K562 (cell line): ENCODE results near the gene DCDC2. TPM values are rescaled to one million over a fixed set of nuclear protein-coding genes. Genes with fewer than 3 reads are reported as not detected.

Experiments used
- ATAC-seq: fragments of 200-7000 bp; cut with Tn5 transposase; 3 replicates; pipeline ENCODE4 v1.9.1; 2020; ENCODE audit warnings: moderate library complexity
- BruUV-seq: library from RNA; stranded (reverse); fragments of 400-500 nt; replicated peaks from 2 replicates; lab custom pipeline; 2021; lab: Mats Ljungman, UMichigan
- CTCF ChIA-PET: fragments of 300-600 bp; formaldehyde crosslinking; extraction: SDS; loops from one replicate; lab custom pipeline; 2021; ENCODE audit warnings: low intra/inter-chr PET ratio; lab: Yijun Ruan, JAX
- POLR2A ChIA-PET: fragments of 300-600, 350-650 bp; sonication (Branson Sonifier 250); formaldehyde crosslinking; extraction: SDS; loops from one replicate; lab custom pipeline; 2021; ENCODE audit warnings: antibody characterized with exemption, inconsistent platforms; lab: Yijun Ruan, JAX
- DNase-seq, 4 experiments: peaks; one replicate each; pipeline versions ENCODE4 v3.0.0 to v3.0.0-alpha.2; 2011 to 2018; ENCODE audit warnings: low spot score in 3 of 4, mixed read lengths in 3 of 4; ENCODE audit errors: extremely low read depth in 1 of 4
- FAIRE-seq: peaks from 2 replicates; lab custom pipeline; 2011; peaks lifted over from hg19 to GRCh38; lab: Jason Lieb, UNC
- H2AFZ ChIP-seq: 2 replicates; pipeline ENCODE4 v1.6.0; 2011; ENCODE audit warnings: low read depth, low read length, control low read depth, inconsistent platforms
- H3K27ac ChIP-seq: fragments of 200-600 bp; 3 replicates; pipeline ENCODE4 v1.8.0; 2011; ENCODE audit warnings: low read depth, mild to moderate bottlenecking, control low read depth, inconsistent platforms, low read length, moderate library complexity, mixed read lengths; ENCODE audit errors: extremely low read depth
- H3K27me3 ChIP-seq, 2 experiments: fragments of 300-600 bp in 1 of 2; 2 replicates in 1 of 2; 3 replicates in 1 of 2; pipeline versions ENCODE4 v1.6.0 to v1.8.0; 2011; ENCODE audit warnings: inconsistent platforms in 2 of 2, low read length in 2 of 2, mild to moderate bottlenecking in 1 of 2, mixed read lengths in 1 of 2, moderate library complexity in 1 of 2; ENCODE audit not compliant: control insufficient read depth in 2 of 2, insufficient read depth in 2 of 2
- H3K36me3 ChIP-seq: fragments of 300-600 bp; 3 replicates; pipeline ENCODE4 v1.8.0; 2011; ENCODE audit warnings: mild to moderate bottlenecking, low read length, inconsistent platforms; ENCODE audit not compliant: control insufficient read depth, insufficient read depth
- H3K4me1 ChIP-seq, 2 experiments: fragments of 200-600 bp in 1 of 2; replicated peaks in 1 of 2; 2 replicates in 1 of 2; 3 replicates in 1 of 2; pipeline versions ENCODE4 v1.5.1 to v1.8.0; 2011; ENCODE audit warnings: inconsistent platforms in 2 of 2, low read length in 2 of 2, mild to moderate bottlenecking in 1 of 2, mixed read lengths in 1 of 2, moderate library complexity in 1 of 2; ENCODE audit not compliant: control insufficient read depth in 2 of 2, insufficient read depth in 2 of 2
- H3K4me2 ChIP-seq: 2 replicates; pipeline ENCODE4 v1.6.1; 2011; ENCODE audit warnings: low read length, control low read depth, inconsistent platforms, mixed read lengths; ENCODE audit not compliant: insufficient read depth
- H3K4me3 ChIP-seq: fragments of 200-600 bp; sonication (generic), shearing (Covaris generic); 2 replicates; pipeline ENCODE4 v1.5.1; 2016; ENCODE audit warnings: control low read depth, inconsistent platforms
- H3K79me2 ChIP-seq: fragments of 200-600 bp; 3 replicates; pipeline ENCODE4 v1.8.0; 2011; ENCODE audit warnings: low read length, inconsistent platforms; ENCODE audit not compliant: control insufficient read depth, insufficient read depth
- H3K9ac ChIP-seq, 2 experiments: 2 replicates each; pipeline versions ENCODE4 v1.6.0 to v1.6.1; 2011; ENCODE audit warnings: low read depth in 2 of 2, low read length in 2 of 2, control low read depth in 1 of 2, inconsistent platforms in 1 of 2, mild to moderate bottlenecking in 1 of 2, mixed read lengths in 1 of 2; ENCODE audit not compliant: insufficient read depth in 1 of 2
- H3K9me1 ChIP-seq: one replicate; pipeline ENCODE4 v1.6.0; 2011; ENCODE audit warnings: inconsistent platforms, mild to moderate bottlenecking, low read length, moderate library complexity; ENCODE audit not compliant: control insufficient read depth, insufficient read depth
- H3K9me3 ChIP-seq: replicated peaks from 2 replicates; pipeline ENCODE4 v1.5.1; 2011; ENCODE audit warnings: low read depth, low read length, inconsistent platforms; ENCODE audit not compliant: control insufficient read depth, insufficient read depth
- H4K20me1 ChIP-seq: replicated peaks from 2 replicates; pipeline ENCODE4 v1.6.1; 2011; ENCODE audit warnings: low read length, inconsistent platforms, mixed read lengths; ENCODE audit not compliant: control insufficient read depth, insufficient read depth
- ATF6 ChIP-seq: sonication (generic); formaldehyde crosslinking; IDR thresholded peaks from 2 replicates; pipeline ENCODE4 v1.4.0; 2020; ENCODE audit warnings: mild to moderate bottlenecking, missing genetic modification reagents
- CTCF ChIP-seq, 3 experiments: IDR thresholded peaks in 2 of 3; conservative IDR thresholded peaks in 1 of 3; 2 replicates each; pipeline ENCODE4 v1.5.1; 2011 to 2012; ENCODE audit warnings: low read length in 3 of 3, mild to moderate bottlenecking in 3 of 3, control low read depth in 2 of 3, improper control_type of control experiment in 1 of 3, inconsistent platforms in 1 of 3, low read depth in 1 of 3, mixed read lengths in 1 of 3, moderate library complexity in 1 of 3; ENCODE audit not compliant: insufficient read depth in 2 of 3
- EWSR1 ChIP-seq: fragments of 450-650 bp; IDR thresholded peaks from 2 replicates; pipeline ENCODE4 v1.6.1; 2018; ENCODE audit warnings: borderline replicate concordance, mild to moderate bottlenecking, low read depth, moderate library complexity; ENCODE audit not compliant: partially characterized antibody
- LEF1 ChIP-seq: fragments of 450-650 bp; IDR thresholded peaks from 2 replicates; pipeline ENCODE4 v1.6.1; 2016; ENCODE audit warnings: mild to moderate bottlenecking
- POLR2A ChIP-seq: fragments of 450-650 bp; conservative IDR thresholded peaks from 2 replicates; pipeline ENCODE4 v1.6.1; 2016
- RBM34 ChIP-seq: fragments of 200-400 bp; formaldehyde crosslinking; IDR thresholded peaks from 2 replicates; pipeline ENCODE4 v1.6.1; 2018; ENCODE audit warnings: low read length, borderline replicate concordance; ENCODE audit not compliant: insufficient read depth
- SMARCA5 ChIP-seq: fragments of 450-650 bp; IDR thresholded peaks from 2 replicates; pipeline ENCODE4 v1.6.1; 2016
- ZNF277 ChIP-seq: fragments of 250-450 bp; sonication (Bioruptor Pico); IDR thresholded peaks from 2 replicates; pipeline ENCODE4 v1.8.0; 2022; ENCODE audit warnings: inconsistent platforms, mild to moderate bottlenecking, moderate library complexity, borderline replicate concordance
- ZNF347 ChIP-seq: fragments of 450-650 bp; formaldehyde crosslinking; IDR thresholded peaks from 2 replicates; pipeline ENCODE4 v1.4.0; 2020; ENCODE audit warnings: low read depth, mild to moderate bottlenecking, moderate library complexity
- ZNF584 ChIP-seq: fragments of 200-800 bp; sonication (Bioruptor generic); IDR thresholded peaks from 2 replicates; pipeline ENCODE4 v1.6.1; 2016; ENCODE audit warnings: low read depth, mild to moderate bottlenecking, missing genetic modification characterization, missing compliant biosample characterization
- WGBS: fragments of 100-300 bp; shearing (Covaris generic); methylation state at CpG from one replicate; pipeline ENCODE4 v1.1.6; 2016; ENCODE audit warnings: low coverage, mixed read lengths; ENCODE audit not compliant: insufficient coverage; ENCODE audit errors: missing lambda C conversion rate; 5-methylcytosine and 5-hydroxymethylcytosine counted together
- in situ Hi-C: fragments of 300-500 bp; cut with MboI; formaldehyde crosslinking; loops from 4 replicates; pipeline ENCODE4 v1.15.0; 2018; ENCODE audit warnings: inconsistent platforms, mixed read lengths
- intact Hi-C: fragments of 100-400 bp; cut with micrococcal nuclease; formaldehyde crosslinking; loops from 2 replicates; pipeline ENCODE4 v1.14.2; 2022
- polyA plus RNA-seq, 8 experiments: library from polyadenylated mRNA; depleted of rRNA in 4 of 8; stranded (reverse) in 5 of 8; unstranded in 3 of 8; fragments of >200 nt; fragmentation: Nextera tagmentation in 2 of 8; fragmentation: Illumina TruSeq in 1 of 8; extraction: Ambion mirVana in 2 of 8; extraction: Trizol in 1 of 8; gene quantifications; 2 replicates each; pipeline versions ENCODE4 v1.2.1 to v1.2.3, GENCODE V29; 2011 to 2014; ENCODE audit warnings: inconsistent platforms in 1 of 8, missing spikeins in 1 of 8
- total RNA-seq, 7 experiments: library from RNA; depleted of rRNA in 6 of 7; stranded (reverse); fragments of >200 nt in 6 of 7; fragmentation: Illumina TruSeq in 2 of 7; extraction: Trizol in 2 of 7; gene quantifications; 2 replicates each; pipeline versions ENCODE4 v1.2.1 to v1.2.3, GENCODE V29; 2011 to 2021; ENCODE audit warnings: low replicate concordance in 1 of 7

DCDC2 gene
- total and polyA plus RNA-seq, 9 of the 15 experiments (the other 6 are each of a cell fraction or from before 2014, with no cell fraction given) = 0.04 TPM; not detected in 8

GRCh38 chr6:24378473-24379097, 20.7 kb upstream of the DCDC2 start (continued):
- TF ChIP-seq CTCF (IDR thresholded peaks at IDR 0.05 in 2 of 3, conservative IDR thresholded peaks at IDR 0.05 in 1 of 3; ENCODE audit: insufficient read depth in 2 of 3, low read depth in 1 of 3, low read length in 3 of 3) = no peak
- no peak for TF ChIP-seq LEF1
- no peak for TF ChIP-seq EWSR1

GRCh38 chr6:24376871-24377270, 19.0 kb upstream of the DCDC2 start:
- no TSS peak for BruUV-seq
- ATAC-seq = no peak
- TF ChIP-seq RBM34 = no peak
- TF ChIP-seq ZNF347 (CRISPR knock-in tag) = no peak
- TF ChIP-seq ATF6 (CRISPR knock-in tag) = no peak
- TF ChIP-seq ZNF584 (CRISPR knock-in tag) = no peak
- TF ChIP-seq ZNF277 = no peak
- TF ChIP-seq POLR2A = no peak
- no peak for TF ChIP-seq SMARCA5

More at GRCh38 chr6:24376871-24377270, 19.0 kb upstream of the DCDC2 start:
- Histone ChIP-seq H2AFZ (no peak overlapping the region), H3K9me3 (no peaks in the 10 kb centered on the region), H3K27me3 (peaks cover 13 to 27% of the 10 kb centered on the region in 2 experiments; a peak in 4 of 5 replicates), H3K9me1 (no peaks in the 10 kb centered on the region), H3K27ac (no peak overlapping the region), H3K4me1 (no peaks in the 10 kb centered on the region), H4K20me1 (no peaks in the 10 kb centered on the region), H3K79me2 (no peaks in the 10 kb centered on the region), H3K9ac (no peak overlapping the region), H3K4me2 (no peak overlapping the region), H3K36me3 (no peaks in the 10 kb centered on the region), H3K4me3 (no peak overlapping the region)
- ChIA-PET POLR2A (interaction anchor here (1.2 kb wide), 1 partner anchor 23 kb away, joined by 3 read pairs; no protein-coding TSS in a partner anchor), CTCF (no interaction called here)
- WGBS = 5% methylated on average over 4 of the region's 4 CpGs
- FAIRE-seq = no peak
- in situ Hi-C loops (no loop called here), intact Hi-C loops (no loop called here)
- no peak for DNase-seq
